HG03135 (cell line): ENCODE data around the gene SAMM50.

Experiments
- ATAC-seq: cut with Tn5 transposase; IDR thresholded peaks from one replicate; pipeline ENCODE4 v1.9.1; 2021; ENCODE audit warnings: mild to moderate bottlenecking, moderate library complexity; ENCODE audit not compliant: unreplicated experiment

The SAMM50 gene

GRCh38 chr22:44026630-44027511 lies 71.6 kb downstream of the SAMM50 start:
- peak; percentile 50 for ATAC-seq

- ATAC-seq = no peak
These were observed 72.8 kb downstream of the SAMM50 start for GRCh38 chr22:44028091-44028490.

GRCh38 chr22:44029069-44029468 lies 73.8 kb downstream of the SAMM50 start:
- no peak for ATAC-seq

- no peak for ATAC-seq
These were observed 74.9 kb downstream of the SAMM50 start for GRCh38 chr22:44030051-44030701.

GRCh38 chr22:44030702-44031082 lies 75.5 kb downstream of the SAMM50 start:
- ATAC-seq = no peak

GRCh38 chr22:44031158-44031952 lies 76.1 kb downstream of the SAMM50 start:
- no peak for ATAC-seq

GRCh38 chr22:44032126-44032730 lies 77.0 kb downstream of the SAMM50 start:
- ATAC-seq = no peak

- no peak for ATAC-seq
These were observed 78.0 kb downstream of the SAMM50 start for GRCh38 chr22:44033287-44033686.

- no peak for ATAC-seq
These were observed 78.5 kb downstream of the SAMM50 start for GRCh38 chr22:44033694-44034093.

GRCh38 chr22:44037519-44038375 lies 82.5 kb downstream of the SAMM50 start:
- ATAC-seq = no peak

- no peak for ATAC-seq
These were observed 84.4 kb downstream of the SAMM50 start for GRCh38 chr22:44039566-44040171.

- no peak for ATAC-seq
These were observed 87.3 kb downstream of the SAMM50 start for GRCh38 chr22:44042249-44043218.

GRCh38 chr22:44045145-44045544 lies 89.9 kb downstream of the SAMM50 start:
- ATAC-seq = no peak
